Loucy (cell line): Measurements from ENCODE around the gene NEK6.

ENCODE experiments used
- H2AFZ ChIP-seq: fragments of 200-600 bp; sonication (generic); 2 replicates; pipeline ENCODE4 v1.6.0; 2016; ENCODE audit warnings: antibody characterized with exemption, mild to moderate bottlenecking, low read length, moderate library complexity
- H3F3A ChIP-seq: fragments of 200-600 bp; 2 replicates; pipeline ENCODE4 v1.6.0; 2016; ENCODE audit warnings: antibody characterized with exemption, low read depth, mild to moderate bottlenecking
- H3K27me3 ChIP-seq: fragments of 200-600 bp; sonication (generic); 2 replicates; pipeline ENCODE4 v1.6.1; 2014; ENCODE audit warnings: low read length, mild to moderate bottlenecking; ENCODE audit not compliant: insufficient read depth, poor library complexity, severe bottlenecking
- H3K36me3 ChIP-seq: fragments of 200-600 bp; sonication (generic); 2 replicates; pipeline ENCODE4 v1.6.1; 2016; ENCODE audit warnings: low read length; ENCODE audit not compliant: insufficient read depth
- H3K4me1 ChIP-seq: fragments of 200-600 bp; sonication (generic); 2 replicates; pipeline ENCODE4 v1.5.1; 2014; ENCODE audit warnings: low read length, mild to moderate bottlenecking; ENCODE audit not compliant: insufficient read depth, poor library complexity, severe bottlenecking
- H3K4me2 ChIP-seq: fragments of 200-600 bp; sonication (generic); 2 replicates; pipeline ENCODE4 v1.6.0; 2014; ENCODE audit warnings: antibody characterized with exemption, low read length, low read depth, mild to moderate bottlenecking; ENCODE audit not compliant: poor library complexity, severe bottlenecking
- H3K4me3 ChIP-seq: fragments of 200-600 bp; sonication (generic); 2 replicates; pipeline ENCODE4 v1.5.1; 2014; ENCODE audit warnings: low read length, mild to moderate bottlenecking, mixed read lengths; ENCODE audit not compliant: poor library complexity, severe bottlenecking
- H3K79me2 ChIP-seq: fragments of 200-600 bp; sonication (generic); 2 replicates; pipeline ENCODE4 v1.6.1; 2014; ENCODE audit warnings: low read length; ENCODE audit not compliant: insufficient read depth
- H3K9ac ChIP-seq: fragments of 200-600 bp; sonication (generic); 2 replicates; pipeline ENCODE4 v1.6.0; 2014; ENCODE audit warnings: mild to moderate bottlenecking, low read depth, low read length, moderate library complexity; ENCODE audit not compliant: poor library complexity, severe bottlenecking
- H3K9me2 ChIP-seq: fragments of 200-600 bp; sonication (generic); replicated peaks from 2 replicates; pipeline ENCODE4 v1.6.1; 2016; ENCODE audit warnings: low read depth, low read length, mixed read lengths
- H3K9me3 ChIP-seq: fragments of 200-600 bp; sonication (generic); 2 replicates; pipeline ENCODE4 v1.6.1; 2014; ENCODE audit warnings: mild to moderate bottlenecking, antibody characterized with exemption, low read length, low read depth; ENCODE audit not compliant: insufficient read depth
- H4K20me1 ChIP-seq: fragments of 200-600 bp; sonication (generic); 2 replicates; pipeline ENCODE4 v1.6.0; 2014; ENCODE audit warnings: antibody characterized with exemption, low read length, mild to moderate bottlenecking; ENCODE audit not compliant: insufficient read depth, poor library complexity, severe bottlenecking
- CTCF ChIP-seq: fragments of 200-600 bp; sonication (generic); conservative IDR thresholded peaks from 2 replicates; pipeline ENCODE4 v1.5.1; 2014; ENCODE audit warnings: mild to moderate bottlenecking, antibody characterized with exemption, low read length
- EZH2phosphoT487 ChIP-seq: fragments of 200-600 bp; IDR thresholded peaks from 2 replicates; pipeline ENCODE4 v1.6.1; 2018; ENCODE audit warnings: antibody characterized with exemption, mild to moderate bottlenecking, moderate library complexity, borderline replicate concordance

Gene NEK6

DNA sequence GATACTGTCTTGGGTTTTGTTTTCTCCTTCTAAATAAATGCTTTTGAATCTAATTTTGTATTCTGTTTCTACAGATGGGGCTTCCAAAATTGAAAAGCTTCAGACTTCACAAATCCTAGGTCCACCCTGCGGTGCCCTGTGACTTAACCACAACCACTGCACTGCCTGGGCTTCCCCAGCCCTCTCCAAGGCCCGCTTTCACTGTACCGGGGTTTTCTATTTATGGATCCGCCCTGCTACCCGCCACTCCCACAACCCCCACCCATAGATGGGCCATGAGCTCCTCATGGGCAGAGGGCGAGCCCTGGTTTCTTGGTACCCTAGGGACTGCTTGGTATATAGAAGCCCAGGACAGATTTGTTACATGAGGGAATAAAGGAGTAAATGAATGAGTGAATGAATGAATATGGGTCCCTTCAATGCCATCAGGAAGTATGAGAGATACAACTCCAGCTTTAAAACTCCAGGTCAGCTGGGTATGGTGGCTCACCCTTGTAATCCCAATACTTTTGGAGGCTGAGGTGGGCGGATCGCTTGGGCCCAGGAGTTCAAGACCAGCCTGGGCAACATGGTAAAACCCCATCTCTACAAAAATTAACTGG, 39.8 kb upstream of the NEK6 start:
- Histone ChIP-seq H3F3A (no peaks in the 10 kb centered on the region), H3K9me2 (no peaks in the 10 kb centered on the region), H3K9me3 (no peaks in the 10 kb centered on the region), H3K9ac (peak overlapping the region; percentile 77), H2AFZ (no peak overlapping the region), H4K20me1 (no peaks in the 10 kb centered on the region), H3K36me3 (no peaks in the 10 kb centered on the region), H3K4me2 (peak overlapping the region; percentile 75), H3K4me3 (no peak overlapping the region), H3K27me3 (no peaks in the 10 kb centered on the region), H3K79me2 (no peaks in the 10 kb centered on the region), H3K4me1 (peaks cover 83% of the 10 kb centered on the region)
- TF ChIP-seq EZH2phosphoT487 (no peak), CTCF (no peak)

DNA sequence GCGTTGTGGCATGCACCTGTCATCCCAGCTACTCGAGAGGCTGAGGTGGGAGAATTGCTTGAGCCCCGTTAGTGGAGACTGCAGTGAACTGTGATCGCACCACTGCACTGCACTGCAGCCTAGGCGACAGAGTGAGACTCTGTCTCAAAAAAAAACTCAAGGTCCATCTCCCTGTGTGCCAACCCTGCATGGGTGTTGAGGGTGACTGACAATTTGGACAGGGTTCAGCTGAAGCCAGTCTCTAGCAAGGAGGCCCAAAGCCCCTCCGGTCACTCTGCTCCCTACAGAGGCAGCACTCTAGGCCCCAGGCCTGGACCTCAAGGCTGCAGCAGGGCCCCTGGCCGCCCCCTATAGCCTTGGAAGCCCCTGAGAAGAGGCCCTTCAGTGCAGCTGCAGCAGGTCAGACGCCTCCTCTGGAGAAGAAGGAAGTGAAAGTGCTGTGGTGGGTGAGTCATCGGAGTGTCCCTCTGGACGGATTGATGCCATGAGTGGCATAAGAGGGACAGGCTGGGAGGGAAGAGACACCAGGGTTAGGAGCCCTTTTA, 39.2 kb upstream of the NEK6 start:
- Histone ChIP-seq H3K9me2 (no peaks in the 10 kb centered on the region), H3K9me3 (no peaks in the 10 kb centered on the region), H3K4me3 (no peak overlapping the region), H3K79me2 (no peaks in the 10 kb centered on the region), H4K20me1 (no peaks in the 10 kb centered on the region), H3K36me3 (no peaks in the 10 kb centered on the region), H3K4me1 (peaks cover 83% of the 10 kb centered on the region), H2AFZ (peak overlapping the region; percentile 47; the same call in 1 of the 2 replicates), H3K4me2 (peak overlapping the region; percentile 75), H3F3A (no peaks in the 10 kb centered on the region), H3K27me3 (no peaks in the 10 kb centered on the region), H3K9ac (peak overlapping the region; percentile 77)
- TF ChIP-seq EZH2phosphoT487: no peak
- no peak for TF ChIP-seq CTCF

DNA sequence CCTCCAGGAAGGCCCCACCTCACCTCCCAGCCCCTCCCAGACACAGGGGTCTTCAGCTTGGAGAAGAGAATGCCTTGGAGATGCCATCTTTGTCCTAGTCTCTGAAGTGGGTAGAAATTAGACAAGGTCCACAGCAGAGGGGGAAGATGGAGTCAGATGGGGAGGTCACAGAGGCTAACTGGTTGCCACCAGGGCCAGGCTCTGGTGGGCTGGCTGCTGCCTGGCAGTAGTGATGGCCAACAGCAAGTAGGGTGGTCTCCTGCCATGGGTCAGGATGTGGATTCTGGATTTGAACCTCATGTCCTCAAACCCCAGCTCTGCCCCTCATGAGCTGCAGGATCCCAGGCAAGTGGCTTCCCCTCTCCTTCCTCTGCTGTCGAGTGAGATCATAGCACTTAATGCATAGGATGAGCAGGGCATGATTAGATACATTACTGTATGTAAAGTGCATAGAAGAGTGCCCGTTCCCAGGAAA, 38.7 kb upstream of the NEK6 start:
- Histone ChIP-seq H3K27me3 (no peaks in the 10 kb centered on the region), H3F3A (no peaks in the 10 kb centered on the region), H3K9ac (peak overlapping the region; percentile 77), H3K36me3 (no peaks in the 10 kb centered on the region), H2AFZ (peak overlapping the region; percentile 47; the same call in 1 of the 2 replicates), H3K4me3 (no peak overlapping the region), H3K4me1 (peaks cover 80% of the 10 kb centered on the region), H3K9me3 (no peaks in the 10 kb centered on the region), H3K4me2 (peak overlapping the region; percentile 75), H3K9me2 (no peaks in the 10 kb centered on the region), H3K79me2 (no peaks in the 10 kb centered on the region), H4K20me1 (no peaks in the 10 kb centered on the region)
- TF ChIP-seq CTCF (no peak), EZH2phosphoT487 (no peak)
